ENCODE measurements around the gene HPCAL1.

HPCAL1 gene

DNA sequence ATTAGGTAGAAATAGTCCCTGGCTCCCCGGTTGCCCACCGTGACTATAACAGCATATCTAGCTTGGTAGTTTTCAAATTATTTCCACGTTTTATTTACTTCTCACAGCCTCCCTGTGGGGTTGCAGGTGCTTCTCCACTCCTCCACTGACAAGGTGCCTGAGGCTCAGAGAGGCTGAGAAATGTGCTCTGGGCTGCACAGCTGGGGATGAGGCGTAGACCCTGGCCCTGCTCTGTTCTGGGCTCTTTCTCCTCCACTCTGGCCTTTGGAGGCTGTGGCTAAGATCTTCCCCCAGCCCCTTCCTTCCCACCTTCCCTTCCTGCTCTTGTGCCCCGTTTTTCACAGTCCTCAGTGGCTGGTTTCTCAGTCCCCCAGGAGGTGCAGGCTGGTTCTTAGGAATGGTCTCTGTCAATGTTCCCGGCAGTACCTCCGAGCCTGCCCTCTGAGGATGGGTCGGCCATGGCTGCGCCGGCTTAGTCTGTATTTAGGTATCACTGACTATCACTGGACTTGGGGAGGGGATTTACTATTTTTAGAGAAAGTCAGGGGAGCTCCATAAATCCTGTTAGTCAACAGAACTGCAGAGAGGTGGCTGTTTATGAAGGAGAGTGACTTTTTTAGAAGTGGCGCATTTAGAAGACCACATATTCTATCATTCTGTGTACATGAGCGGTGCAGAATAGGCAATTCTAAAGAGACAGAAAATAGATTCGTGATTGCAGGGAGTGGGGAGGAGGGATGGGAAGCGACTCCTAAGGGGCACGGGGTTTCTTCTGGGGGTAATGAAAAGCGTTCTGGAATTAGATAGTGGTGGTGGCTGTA is 35.0 kb downstream of the HPCAL1 start:
- Histone ChIP-seq H3K4me2 (ENCODE audit: low read depth, low read length, poor library complexity, severe bottlenecking) (no peak overlapping the region), H3K79me2 (ENCODE audit: insufficient read depth, low read length) (no peaks in the 10 kb centered on the region), H3K9ac (ENCODE audit: low read length) (no peak overlapping the region), H3K27me3 (ENCODE audit: low read length) (no peaks in the 10 kb centered on the region), H2AFZ (ENCODE audit: low read depth, low read length, severe bottlenecking) (no peak overlapping the region), H3K4me3 (ENCODE audit: insufficient read depth, low read length, poor library complexity, severe bottlenecking) (no peak overlapping the region), H3F3A (ENCODE audit: insufficient read depth) (no peaks in the 10 kb centered on the region), H3K27ac (ENCODE audit: low read depth, low read length) (no peak overlapping the region), H3K9me2 (replicated peaks; ENCODE audit: insufficient read depth, low read length) (no peaks in the 10 kb centered on the region), H4K20me1 (ENCODE audit: low read depth, low read length) (no peaks in the 10 kb centered on the region), H3K9me3 (ENCODE audit: insufficient read depth, low read length) (no peaks in the 10 kb centered on the region), H3K36me3 (ENCODE audit: low read length) (no peaks in the 10 kb centered on the region)
- TF ChIP-seq CTCF (IDR thresholded peaks at IDR 0.05; ENCODE audit: insufficient read depth, low read length, poor library complexity, severe bottlenecking) (no peak), EZH2phosphoT487 (conservative IDR thresholded peaks at IDR 0.05; ENCODE audit: low read length) (no peak)

DNA sequence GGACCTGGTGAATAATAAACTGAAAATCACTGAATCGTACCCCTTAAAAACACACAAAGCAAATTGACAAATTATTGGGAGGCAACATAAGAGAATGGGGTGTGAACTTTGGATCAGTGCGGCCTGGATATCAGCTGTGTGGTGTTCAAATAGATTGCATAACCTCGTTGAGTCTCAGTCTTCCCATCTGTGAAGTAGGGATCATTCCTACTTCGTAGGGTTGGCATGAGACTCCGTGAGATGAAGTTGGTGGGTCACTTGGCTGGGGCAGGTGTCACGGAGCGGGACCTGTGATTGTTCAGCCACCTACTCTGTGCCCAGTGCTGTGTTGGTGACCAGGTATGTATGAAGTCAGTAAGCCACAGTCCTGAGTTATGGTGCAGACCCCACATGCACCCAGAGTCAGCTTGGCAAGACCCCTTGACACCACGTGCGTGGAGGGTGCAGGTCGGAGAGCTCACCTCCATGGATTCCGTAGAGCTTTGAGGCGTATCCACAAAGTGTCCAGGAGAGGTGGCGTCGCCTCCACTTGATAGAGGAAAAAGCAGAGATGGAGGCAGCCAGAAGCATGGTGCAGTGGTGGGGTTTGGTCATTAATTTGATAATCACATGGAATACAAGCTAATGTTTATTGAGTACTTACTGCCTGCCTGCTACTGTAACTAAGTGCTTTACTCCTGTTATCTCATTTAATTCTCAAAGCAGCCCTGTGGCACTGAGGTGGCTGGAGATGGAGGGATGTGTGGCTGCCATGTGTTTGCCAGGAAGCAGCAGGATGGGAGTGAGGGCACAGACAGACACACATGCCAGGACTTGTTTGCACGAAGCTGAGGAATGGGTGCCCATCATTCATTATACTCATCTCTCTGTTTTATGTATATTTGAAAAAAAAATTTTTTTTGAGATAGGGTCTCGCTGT is 35.8 kb downstream of the HPCAL1 start:
- no peak for TF ChIP-seq CTCF (IDR thresholded peaks at IDR 0.05; ENCODE audit: insufficient read depth, low read length, poor library complexity, severe bottlenecking)
- no peak for TF ChIP-seq EZH2phosphoT487 (conservative IDR thresholded peaks at IDR 0.05; ENCODE audit: low read length)
- Histone ChIP-seq H3K79me2 (ENCODE audit: insufficient read depth, low read length) (no peaks in the 10 kb centered on the region), H4K20me1 (ENCODE audit: low read depth, low read length) (no peaks in the 10 kb centered on the region)

DNA sequence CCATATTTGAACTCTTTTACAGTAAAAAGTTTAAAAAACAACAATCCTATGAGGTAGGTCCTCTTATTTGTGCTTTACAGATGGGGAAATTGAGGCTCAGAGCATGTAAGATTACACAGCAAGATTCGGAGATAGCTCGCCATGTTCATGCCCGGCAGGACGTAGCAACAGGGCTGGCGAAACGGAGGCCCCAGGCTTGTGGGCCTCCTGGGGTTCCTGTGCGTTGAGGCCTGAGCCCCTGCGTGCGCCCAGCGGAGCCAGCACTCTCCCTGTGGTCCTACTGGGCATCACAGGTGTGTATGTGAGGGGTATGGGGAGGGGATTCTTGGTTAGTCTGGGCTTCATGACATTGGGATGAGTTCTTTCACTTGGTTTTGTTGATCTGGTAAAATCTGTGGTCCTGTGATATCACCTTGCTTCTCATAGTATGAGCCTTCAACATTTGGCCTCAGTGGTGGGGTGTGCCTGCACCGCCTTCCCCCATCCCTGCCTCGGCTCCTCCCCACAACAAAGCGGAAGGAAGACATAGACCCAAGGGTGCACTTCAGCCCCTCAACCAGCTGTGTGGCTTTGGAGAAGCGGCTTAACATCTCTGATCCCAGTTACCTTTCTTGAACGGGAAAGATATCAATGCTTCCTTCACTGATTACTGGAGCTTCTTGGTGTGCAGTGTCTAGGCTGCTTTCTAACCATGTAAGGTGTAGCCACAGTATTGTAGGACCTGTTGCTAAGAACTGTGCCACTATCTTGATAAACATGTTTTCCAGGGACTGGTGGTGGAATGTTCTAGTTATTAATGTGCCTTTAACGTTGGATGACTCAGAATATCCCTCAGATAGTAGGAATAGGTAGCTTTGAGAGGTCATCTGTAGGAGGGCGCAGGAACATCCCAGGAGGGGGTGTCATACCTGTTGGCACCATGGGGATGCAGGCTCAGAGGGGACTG is 37.2 kb downstream of the HPCAL1 start:
- Histone ChIP-seq H3K36me3 (ENCODE audit: low read length) (no peaks in the 10 kb centered on the region), H2AFZ (ENCODE audit: low read depth, low read length, severe bottlenecking) (no peak overlapping the region), H3K9me2 (replicated peaks; ENCODE audit: insufficient read depth, low read length) (no peaks in the 10 kb centered on the region), H3K9ac (ENCODE audit: low read length) (no peak overlapping the region), H3K79me2 (ENCODE audit: insufficient read depth, low read length) (no peaks in the 10 kb centered on the region), H3F3A (ENCODE audit: insufficient read depth) (no peaks in the 10 kb centered on the region), H3K27ac (ENCODE audit: low read depth, low read length) (no peak overlapping the region), H3K4me2 (ENCODE audit: low read depth, low read length, poor library complexity, severe bottlenecking) (no peak overlapping the region), H3K27me3 (ENCODE audit: low read length) (no peaks in the 10 kb centered on the region), H3K4me3 (ENCODE audit: insufficient read depth, low read length, poor library complexity, severe bottlenecking) (no peak overlapping the region), H4K20me1 (ENCODE audit: low read depth, low read length) (no peaks in the 10 kb centered on the region), H3K9me3 (ENCODE audit: insufficient read depth, low read length) (no peaks in the 10 kb centered on the region)
- TF ChIP-seq EZH2phosphoT487 (conservative IDR thresholded peaks at IDR 0.05; ENCODE audit: low read length) = no peak
- no peak for TF ChIP-seq CTCF (IDR thresholded peaks at IDR 0.05; ENCODE audit: insufficient read depth, low read length, poor library complexity, severe bottlenecking)

More for the DNA sequence above, 35.8 kb downstream of the HPCAL1 start:
- Histone ChIP-seq H3F3A (ENCODE audit: insufficient read depth) (no peaks in the 10 kb centered on the region), H3K27ac (ENCODE audit: low read depth, low read length) (no peak overlapping the region), H3K9me2 (replicated peaks; ENCODE audit: insufficient read depth, low read length) (no peaks in the 10 kb centered on the region), H3K9ac (ENCODE audit: low read length) (no peak overlapping the region), H2AFZ (ENCODE audit: low read depth, low read length, severe bottlenecking) (no peak overlapping the region), H3K9me3 (ENCODE audit: insufficient read depth, low read length) (no peaks in the 10 kb centered on the region), H3K4me3 (ENCODE audit: insufficient read depth, low read length, poor library complexity, severe bottlenecking) (no peak overlapping the region), H3K36me3 (ENCODE audit: low read length) (no peaks in the 10 kb centered on the region), H3K4me2 (ENCODE audit: low read depth, low read length, poor library complexity, severe bottlenecking) (no peak overlapping the region), H3K27me3 (ENCODE audit: low read length) (no peaks in the 10 kb centered on the region)

All from SU-DHL-6 (cell line).